Stimulated activated CD4-positive, alpha-beta T cell treated with anti-CD3 and anti-CD28 coated beads, Interleukin-12 subunit alpha, Interleukin-12 subunit beta, amount 100 ng/mL, for 48 hours (primary cell): Measurements from ENCODE around the gene RSPH1.
"Not testable (repeated sequence)": the region's sequence is repeated elsewhere in the genome, so short reads cannot be mapped to it uniquely, and the experiment has no call there.

ENCODE experiments used
- DNase-seq, 3 donors: peaks; one replicate each; pipeline ENCODE4 v3.0.0-alpha.2; 2020; ENCODE audit warnings: low read depth in 2 of 3, low spot score in 1 of 3

Gene RSPH1

DNA sequence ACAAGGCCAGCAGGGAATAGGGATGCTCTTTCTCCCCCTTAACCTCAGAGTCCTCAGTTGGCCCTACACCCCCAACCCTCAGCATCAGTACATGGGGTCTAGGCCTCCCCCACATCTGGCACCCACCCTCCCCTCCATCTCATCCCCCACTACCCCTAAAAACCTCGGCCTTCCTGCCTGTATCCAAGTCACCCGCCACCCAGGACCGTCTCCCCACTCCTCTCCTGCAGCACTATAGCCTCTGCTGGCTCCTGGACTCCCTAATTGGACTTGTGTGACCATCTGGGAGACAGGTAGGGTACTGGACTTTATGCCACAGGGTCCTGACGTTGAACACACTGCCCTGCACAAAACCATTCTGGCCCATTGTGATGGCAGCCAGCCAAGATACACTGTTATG, 6.0 kb downstream of the RSPH1 start:
- DNase-seq, result no peak

DNA sequence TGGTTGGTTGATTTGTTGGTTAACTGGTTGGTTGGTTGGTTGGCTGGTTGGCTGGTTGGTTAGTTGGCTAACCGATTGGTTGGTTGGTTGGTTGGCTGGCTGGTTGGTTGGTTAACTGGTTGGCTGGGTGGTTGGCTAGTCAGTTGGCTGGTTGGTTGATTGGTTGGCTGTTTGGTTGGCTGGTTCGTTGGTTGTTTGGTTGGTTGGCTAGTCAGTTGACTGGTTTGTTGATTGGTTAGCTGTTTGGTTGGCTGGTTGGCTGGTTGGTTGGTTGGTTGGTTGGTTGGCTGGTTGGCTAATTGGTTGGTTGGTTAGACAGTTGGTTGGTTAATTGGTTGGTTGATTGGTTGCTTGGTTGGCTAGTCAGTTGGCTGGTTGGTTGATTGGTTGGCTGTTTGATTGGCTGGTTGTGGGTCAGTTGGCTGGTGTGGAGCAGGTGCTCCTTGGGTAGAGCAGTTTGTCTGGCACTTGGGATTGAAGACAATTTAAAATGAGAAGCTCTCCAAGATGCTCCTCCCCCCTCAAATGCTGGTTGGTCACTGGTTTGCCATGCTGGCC, 6.9 kb downstream of the RSPH1 start:
- no peak for DNase-seq

DNA sequence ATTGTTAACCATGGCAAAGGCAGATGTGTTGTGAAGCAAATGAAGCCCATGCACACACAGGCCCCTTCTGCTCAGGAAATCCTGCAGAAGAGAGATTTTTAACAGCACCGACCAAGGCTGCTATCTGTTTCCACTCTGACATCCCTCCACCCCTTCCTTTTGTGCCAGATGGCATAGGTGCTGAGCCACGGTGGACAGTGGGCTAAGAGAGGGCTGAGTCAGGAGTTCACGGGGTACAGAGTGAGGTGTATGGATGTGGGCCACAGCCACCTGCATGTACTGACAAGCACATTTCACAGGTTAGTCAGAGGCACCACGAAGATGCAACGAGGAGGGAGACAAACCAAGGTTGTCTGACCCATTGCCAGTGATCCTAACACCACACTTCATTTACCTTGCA, 9.5 kb downstream of the RSPH1 start:
- no peak for DNase-seq

DNA sequence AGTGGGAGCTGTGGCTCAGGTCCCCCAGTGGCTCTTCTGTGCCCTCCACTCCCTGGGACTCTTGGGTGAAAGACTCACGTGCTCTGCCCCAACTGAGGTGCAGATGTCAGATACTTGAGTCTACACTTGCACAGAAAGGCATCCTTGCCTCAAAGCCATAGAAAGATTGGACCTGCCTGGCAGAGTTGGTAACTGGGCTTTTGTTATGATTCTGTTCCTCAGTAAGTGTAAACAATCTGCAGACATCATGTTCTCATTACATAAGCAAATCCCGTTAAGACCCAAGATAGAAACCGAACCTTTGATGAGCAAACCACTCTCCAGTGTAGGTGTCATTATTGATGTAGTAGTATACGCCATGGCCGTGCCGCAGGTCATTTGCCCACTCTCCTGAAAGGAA, 10.0 kb downstream of the RSPH1 start:
- DNase-seq, result no peak

DNA sequence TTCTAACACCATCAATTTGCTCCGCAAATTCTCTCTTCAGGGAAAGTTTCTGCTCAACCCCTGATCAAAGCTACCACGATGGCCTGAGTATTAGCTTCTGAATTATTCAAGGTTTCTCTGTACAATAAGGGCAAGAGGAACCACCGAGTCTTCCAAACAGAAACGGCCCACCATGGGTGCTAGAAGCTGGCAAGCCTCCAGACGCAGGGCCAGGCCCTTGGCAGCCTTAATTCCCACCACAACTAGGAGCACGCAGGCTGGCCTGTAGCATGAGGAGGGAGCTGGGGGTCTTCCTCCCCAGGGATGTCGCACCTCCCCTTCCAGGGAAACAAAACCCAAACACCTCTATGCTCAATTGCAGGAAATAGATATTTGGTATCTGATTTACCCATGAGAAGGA, 11.1 kb downstream of the RSPH1 start:
- no peak for DNase-seq

DNA sequence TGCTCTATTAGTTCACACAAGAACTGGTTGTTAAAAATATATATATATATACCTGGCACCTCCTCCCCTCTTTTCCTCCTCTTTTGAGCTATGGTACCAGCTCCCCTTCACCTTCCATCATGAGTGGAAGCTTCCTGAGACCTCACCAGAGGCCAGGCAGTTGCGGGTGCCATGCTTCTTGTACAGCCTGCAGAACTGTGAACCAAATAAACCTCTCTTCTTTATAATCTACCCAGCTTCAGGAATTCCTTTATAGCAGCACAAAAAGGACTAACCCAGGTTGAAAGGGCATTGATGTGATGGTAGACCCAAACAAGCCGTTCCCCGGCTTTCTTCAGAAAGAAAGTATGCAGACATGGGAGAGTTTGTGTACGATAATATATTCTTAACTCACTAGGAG, 14.9 kb downstream of the RSPH1 start:
- no peak for DNase-seq

DNA sequence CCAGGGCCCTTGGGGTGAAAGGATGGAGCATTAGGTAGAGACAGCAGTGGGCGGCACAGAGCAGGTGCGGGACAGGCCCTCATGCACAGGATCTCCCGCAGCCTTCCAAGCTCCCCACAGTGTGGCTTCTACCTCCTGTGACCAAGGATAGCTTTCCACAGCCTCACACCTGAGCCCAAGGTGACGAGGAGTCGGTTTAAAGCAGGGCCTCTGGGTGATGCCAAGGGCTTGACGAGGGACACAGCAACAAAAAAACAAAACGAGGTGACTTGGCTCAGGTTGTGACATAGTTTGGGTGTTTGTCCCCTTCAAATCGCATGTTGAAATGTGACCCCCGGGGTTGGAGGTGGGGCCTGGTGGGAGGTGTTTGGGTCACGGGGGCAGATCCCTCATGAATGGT, 15.3 kb downstream of the RSPH1 start:
- DNase-seq, result no peak

DNA sequence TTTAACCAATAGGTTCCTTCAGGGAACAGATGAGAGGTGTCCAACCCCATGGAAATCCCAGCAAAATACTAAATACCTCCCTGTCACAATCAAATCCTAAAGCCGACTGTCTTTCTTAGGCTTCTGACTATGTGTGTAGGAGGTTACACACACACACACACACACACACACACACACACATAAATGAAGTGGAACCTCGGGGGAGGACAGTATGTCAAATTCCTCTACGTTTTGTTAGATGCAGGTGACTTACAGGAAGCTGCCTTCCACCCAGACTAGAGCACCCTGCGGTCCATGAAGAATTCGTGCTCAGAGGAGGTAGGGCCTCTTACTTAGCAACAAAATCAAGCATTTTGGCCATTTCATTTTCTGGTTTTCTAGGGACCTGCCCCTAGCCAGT, 16.4 kb downstream of the RSPH1 start:
- DNase-seq, result no peak

DNA sequence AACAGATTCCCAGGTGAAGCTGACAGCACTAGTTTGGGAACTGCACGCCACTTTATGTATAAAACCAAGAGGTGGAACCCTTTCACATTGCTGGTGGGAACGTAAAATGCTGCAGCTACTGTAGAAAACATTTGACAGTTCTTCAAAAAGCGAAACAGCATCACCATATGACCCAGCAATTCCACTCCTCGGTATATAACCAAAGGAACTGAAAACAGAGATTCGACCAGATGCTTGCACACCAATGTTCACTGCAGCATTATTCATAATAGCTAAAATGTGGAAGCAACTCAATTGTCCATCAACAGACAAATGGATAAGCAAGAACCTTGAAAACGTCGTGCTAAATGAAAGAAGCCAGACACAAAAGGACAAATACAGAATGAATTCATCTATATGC, 17.5 kb downstream of the RSPH1 start:
- DNase-seq, result no peak

DNA sequence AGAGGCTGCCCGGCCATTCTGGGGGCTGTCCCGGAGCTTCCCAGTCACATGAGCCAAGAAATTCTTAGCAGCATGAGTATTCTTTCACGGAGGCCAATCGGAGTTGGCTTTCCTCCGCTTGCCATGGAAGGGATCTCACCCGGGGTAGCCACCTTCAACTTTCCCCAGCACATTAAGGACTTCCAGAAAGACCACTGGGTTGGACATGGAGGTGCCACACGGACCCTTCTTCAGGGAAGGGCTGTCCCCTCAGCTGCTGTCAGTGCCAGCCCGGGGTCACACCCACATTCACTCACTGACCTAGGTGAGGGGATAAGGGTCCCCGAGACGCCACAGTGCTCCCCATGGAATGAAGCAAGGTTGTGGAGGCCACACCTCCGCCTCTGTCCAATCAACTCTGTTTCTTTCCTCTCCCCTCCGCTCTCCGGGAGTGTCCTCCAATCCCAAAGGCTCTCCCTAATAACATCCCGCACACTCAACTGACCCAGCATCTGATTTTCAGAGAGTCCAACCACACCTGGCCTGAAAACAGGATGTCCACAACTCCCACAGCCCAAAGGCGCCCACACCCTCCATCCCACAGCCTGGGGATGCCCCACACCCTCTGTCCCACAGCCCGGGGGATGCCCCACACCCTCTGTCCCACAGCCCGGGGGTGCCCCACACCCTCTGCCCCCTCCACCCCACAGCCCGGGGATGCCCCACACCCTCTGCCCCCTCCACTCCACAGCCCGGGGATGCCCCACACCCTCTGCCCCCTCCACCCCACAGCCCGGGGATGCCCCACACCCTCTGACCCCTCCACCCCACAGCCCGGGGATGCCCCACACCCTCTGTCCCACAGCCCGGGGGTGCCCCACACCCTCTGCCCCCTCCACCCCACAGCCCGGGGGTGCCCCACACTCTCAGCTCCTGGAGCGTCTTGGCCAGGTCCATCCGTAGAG, 19.4 kb downstream of the RSPH1 start:
- no peak for DNase-seq

DNA sequence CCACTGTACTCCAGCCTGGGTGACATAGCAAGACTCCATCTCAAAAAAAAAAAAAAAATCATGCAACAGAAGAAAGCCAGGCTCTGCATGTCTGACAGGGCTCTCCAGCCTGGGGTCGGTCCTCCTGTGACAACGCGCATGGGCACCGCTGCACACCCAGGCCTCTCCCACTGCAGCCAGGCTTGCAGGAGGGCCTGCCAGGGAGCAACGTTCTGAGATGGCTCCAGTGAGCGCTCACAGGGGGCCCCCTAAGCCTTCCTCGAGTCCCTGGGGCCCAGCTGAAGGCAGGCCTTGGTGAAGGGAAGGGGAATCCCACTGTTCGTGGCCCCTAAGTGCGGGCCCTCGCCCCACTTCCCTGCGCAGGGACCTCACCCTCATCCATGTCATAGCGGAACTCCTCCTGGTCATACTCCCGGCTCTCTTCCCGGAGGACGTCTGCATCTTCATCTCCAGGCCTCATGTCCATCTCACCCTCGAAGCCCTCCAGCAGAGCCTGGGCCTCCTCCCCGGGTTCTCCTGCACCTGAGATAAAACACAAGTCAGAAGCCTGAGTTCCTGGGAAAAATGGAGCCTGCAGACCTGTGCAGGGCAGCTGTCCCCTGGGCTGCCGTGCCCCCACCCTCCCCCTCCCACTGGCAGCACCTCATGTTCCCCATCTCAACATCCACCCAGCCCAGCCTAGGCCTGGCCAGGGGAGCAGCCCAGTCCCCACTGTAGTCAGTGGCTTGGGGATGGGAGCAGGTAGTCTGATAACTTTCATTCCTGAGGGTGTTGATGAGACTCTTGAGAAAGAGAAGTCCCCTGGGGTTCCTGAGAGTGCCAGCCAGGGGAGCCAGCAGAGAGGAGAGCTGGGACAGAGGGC, 20.3 kb downstream of the RSPH1 start:
- DNase-seq, result no peak

DNA sequence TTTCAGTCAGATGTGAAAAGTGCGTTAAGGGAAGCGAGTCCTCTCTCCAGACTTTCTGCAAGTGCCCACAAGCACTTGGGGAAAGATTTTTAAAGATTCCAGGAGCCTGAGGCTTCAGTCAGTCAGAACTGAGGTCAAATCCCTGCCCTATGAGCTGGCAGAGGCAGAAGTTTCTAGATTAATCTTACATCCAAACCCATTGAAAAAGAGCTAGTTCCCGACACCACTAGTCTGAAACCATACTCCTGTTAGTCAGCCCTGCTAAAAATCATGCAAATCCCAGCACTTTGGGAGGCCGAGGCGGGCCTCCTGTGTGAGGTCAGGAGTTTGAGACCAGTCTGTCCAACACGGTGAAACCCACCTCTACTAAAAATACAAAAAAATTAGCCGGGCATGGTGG, 21.0 kb downstream of the RSPH1 start:
- no peak for DNase-seq

DNA sequence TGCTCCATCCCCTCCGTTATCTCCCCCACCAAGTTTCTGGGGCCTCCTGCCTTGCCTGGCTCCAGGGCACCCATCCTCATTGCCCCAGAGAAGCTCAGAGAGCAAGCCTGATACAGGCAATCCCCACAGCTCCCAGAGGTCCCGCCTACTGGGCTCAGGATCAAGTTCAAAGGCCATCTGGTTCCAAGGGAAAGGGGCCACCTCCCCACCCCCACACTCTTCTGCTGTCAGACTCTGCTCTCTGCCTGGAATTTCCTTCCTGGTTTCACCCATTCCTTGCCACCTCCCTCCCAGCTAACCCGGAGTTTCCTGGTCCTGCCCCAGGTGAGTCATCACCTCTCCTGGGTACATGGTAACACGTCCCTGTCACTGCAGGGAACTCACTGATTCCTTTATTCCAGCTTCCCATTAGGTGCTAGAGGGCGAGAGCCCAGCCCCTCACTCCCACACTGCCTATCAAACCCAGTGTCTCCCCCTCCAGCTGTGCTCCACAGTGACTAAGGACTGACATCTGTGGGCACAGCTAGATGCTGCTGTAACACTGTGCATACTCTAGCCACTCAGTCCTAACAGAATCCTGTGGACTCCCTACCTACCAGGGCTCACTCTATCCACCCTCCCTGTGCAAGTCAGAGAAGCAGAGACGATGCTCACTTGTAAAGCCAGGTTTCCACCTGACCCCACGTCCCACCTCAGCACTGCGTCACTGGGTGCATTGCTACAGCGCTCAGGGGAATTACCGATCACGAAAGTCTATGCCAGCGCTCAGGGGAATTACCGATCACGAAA, 21.8 kb downstream of the RSPH1 start:
- no peak for DNase-seq

DNA sequence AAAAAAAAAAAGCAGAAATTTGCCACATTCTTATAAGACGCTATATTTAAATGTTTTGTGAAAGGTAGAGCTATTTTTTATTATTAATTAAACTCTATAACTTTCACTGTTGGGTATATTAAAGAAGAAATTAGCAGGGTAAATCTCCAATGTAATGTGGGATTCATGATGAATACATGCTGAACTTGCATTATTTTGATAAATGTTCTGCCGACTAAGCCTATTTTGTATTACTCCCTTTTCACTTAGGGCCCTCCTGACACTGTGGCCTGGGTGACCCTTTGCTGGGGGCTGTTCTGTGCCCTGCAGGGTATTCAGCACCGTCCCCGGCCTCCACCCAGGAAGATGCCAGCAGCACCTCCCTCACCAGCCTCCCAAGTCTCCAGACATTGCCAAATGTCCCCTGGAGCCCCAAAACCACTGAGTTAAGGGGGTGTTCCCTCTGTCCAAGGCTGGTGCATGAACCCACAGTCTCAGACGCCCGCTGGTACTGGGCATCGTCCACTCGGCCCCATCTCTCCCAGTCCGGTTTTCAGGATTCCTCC, 22.5 kb downstream of the RSPH1 start:
- DNase-seq, result no peak

DNA sequence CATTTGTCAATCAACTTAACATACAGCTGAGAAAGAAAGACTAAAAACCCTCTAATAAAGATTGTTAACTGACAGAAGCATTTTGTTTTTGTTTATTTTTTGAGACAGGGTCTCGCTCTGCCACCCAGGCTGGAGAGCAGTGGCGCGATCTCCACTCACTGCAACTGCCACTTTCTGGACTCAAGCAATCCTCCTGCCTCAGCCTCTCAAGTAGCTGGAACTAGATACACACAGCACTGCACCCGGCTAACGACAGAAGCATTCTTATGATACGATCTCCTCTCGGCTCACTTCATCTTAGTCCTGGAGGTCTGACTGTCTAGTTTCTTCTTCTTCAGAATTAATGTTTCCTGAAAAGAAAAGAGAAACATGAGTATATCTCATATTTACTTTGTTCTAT, 23.5 kb downstream of the RSPH1 start:
- DNase-seq, result no peak

DNA sequence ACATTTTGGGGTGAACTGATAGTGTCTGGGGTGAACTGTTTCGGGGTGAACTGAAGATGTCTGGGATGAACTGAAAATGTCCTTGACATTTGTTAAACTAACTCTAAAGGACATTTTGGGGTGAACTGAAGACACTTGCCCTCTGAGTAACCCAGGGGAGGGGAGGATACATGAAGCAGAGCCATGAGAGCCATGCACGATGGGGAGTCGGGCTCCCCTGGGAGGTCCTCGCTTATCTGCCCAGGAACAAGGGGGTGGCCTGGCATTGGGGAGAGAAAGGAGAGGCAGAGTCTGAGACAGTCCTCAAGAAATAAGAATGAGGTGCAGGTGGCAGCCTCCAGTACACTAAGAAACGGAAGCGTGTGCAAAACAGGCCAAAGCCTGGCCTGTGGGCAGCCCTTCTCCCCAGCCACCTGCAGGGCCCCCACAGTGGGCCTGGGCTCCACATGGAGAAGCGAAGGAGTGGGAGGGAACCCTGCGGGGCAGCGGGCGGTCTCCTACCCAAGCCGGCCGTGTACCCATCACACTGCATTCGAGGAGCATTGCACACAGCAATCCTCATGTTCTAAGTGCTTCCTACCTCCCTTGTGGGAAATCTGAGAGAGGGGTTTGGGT, 24.2 kb downstream of the RSPH1 start:
- no peak for DNase-seq

DNA sequence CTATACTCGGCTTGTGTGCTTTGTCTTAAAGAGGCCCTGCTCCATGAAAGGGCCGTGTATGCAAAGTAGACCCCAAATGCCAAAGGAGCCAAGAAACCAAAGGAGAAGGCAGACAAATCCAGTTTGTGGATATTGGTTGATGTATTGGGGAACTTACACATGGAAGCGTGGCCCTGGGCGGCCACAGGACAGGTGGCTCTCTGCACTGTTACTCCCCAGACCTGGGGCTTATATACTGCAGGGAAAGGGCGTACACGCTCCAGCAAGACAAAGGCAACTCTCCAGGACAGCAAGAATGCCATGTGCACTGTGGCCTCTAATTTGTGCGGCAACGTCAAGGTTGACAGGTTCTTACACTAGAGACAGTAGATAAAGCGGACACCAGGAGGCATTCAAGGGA, 24.8 kb downstream of the RSPH1 start:
- no peak for DNase-seq

DNA sequence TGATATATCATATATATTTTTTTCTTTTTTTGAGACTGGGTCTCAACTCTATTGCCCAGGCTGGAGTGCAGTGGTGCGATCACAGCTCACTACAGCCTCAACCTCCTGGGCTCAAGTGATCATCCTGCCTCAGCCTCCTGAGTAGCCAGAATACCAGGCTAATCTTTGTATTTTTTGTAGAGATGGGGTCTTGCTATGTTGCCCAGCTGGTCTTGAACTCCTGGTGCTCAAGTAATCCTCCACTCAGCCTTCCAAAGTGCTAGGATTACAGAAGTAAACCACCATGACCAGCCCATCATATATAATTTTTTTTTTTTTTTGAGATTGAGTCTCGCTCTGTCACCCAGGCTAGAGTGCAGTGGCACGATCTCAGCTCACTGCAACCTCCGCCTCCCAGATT, 26.3 kb downstream of the RSPH1 start:
- DNase-seq, result not testable (repeated sequence)

DNA sequence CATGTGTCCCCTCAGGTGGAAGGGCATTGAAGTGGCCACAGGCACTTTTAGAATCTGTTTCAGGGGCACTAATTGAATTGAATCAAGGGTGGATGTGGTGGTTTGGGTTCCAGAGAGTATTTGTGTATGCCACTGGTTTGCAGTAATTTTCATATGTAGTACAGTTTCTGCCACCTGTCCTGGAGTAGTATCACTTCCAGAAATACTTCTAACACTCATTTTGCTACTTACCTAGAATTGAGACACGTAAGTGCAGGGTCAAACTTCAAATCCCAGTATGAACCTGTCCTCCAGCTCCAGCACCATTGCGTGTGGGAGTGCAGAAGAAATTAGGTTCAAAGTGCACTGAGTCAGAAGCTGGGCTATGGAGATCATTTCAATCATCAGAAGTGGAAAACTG, 26.8 kb downstream of the RSPH1 start:
- no peak for DNase-seq

DNA sequence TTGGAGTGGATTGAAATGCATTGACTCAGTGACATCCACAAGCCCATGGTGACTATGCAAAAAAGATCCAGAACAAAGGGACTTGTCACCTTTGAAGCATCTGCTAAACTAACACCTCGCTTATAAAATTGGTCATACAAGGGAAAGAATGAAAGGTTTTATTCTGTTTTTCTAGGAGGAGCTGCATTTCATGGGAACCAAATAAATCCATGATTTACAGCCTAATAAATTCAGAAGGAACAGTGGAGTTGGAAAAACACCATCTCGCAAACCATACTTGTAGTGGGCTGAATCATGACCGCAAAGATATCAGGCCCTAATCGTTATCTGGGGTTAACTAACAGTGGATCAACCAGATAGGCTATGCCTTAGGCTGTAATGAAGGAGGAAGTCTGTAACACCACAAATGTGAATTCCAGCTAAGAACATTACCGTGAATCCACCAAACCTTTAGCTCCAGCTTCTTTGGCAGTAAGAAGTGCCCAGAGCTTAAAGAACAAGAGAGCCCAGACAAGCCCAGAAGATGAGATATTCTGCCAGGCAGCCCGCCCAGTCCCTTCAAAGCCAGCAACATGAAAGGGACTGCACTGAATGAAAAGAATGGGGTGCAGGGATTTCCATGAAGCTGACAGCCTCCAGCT, 27.4 kb downstream of the RSPH1 start:
- DNase-seq, result no peak
